ENCODE results near the gene EPB41L2.

- TF ChIP-seq CTCF (IDR thresholded peaks at IDR 0.05) (no peak), USF2 (CRISPR knock-in tag; IDR thresholded peaks at IDR 0.05) (no peak), ATF3 (CRISPR knock-in tag; conservative IDR thresholded peaks at IDR 0.05) (no peak), ZNF425 (CRISPR knock-in tag; conservative IDR thresholded peaks at IDR 0.05) (no peak), NFE2L1 (CRISPR knock-in tag; IDR thresholded peaks at IDR 0.05) (no peak), ZNF512 (CRISPR knock-in tag; IDR thresholded peaks at IDR 0.05; ENCODE audit: borderline replicate concordance) (no peak)
Observed at GRCh38 chr6:130981409-130981808, 81.6 kb downstream of the EPB41L2 start.
